H1 (cell line): Measurements from ENCODE around the gene TTC34. TPM values are rescaled to one million over a fixed set of nuclear protein-coding genes. Genes with fewer than 3 reads are reported as not detected.

Source experiments
- CTCF ChIA-PET: fragments of 300-600 bp; sonication (Branson Sonifier 250); formaldehyde crosslinking; loops from one replicate; lab custom pipeline; 2021; ENCODE audit not compliant: partially characterized antibody; lab: Charles Lee
- POLR2A ChIA-PET: fragments of 300-600 bp; sonication (Branson Sonifier 250); formaldehyde crosslinking; loops from one replicate; lab custom pipeline; 2021; ENCODE audit warnings: inconsistent platforms; ENCODE audit not compliant: partially characterized antibody; lab: Charles Lee
- DNase-seq, 2 experiments: peaks; one replicate each; pipeline versions ENCODE4 v3.0.0 to v3.0.0-alpha.2; 2010 to 2022; ENCODE audit warnings: low spot score in 2 of 2, low read depth in 1 of 2, mixed read lengths in 1 of 2
- FAIRE-seq: peaks from 2 replicates; lab custom pipeline; 2011; peaks lifted over from hg19 to GRCh38; lab: Jason Lieb, UNC
- H2AFZ ChIP-seq: 2 replicates; pipeline ENCODE4 v1.8.1; 2012; ENCODE audit warnings: low read length, inconsistent platforms
- H2AK5ac ChIP-seq: 2 replicates; pipeline ENCODE4 v1.6.1; 2013; ENCODE audit warnings: low read depth, low read length
- H2BK120ac ChIP-seq: replicated peaks from 2 replicates; pipeline ENCODE3; 2013; ENCODE audit warnings: low read depth, low read length, inconsistent platforms
- H2BK12ac ChIP-seq: 2 replicates; pipeline ENCODE4 v1.6.1; 2013; ENCODE audit warnings: low read depth, low read length
- H2BK15ac ChIP-seq: 2 replicates; pipeline ENCODE4 v1.6.1; 2013; ENCODE audit warnings: low read length
- H2BK20ac ChIP-seq: 2 replicates; pipeline ENCODE4 v1.6.1; 2013; ENCODE audit warnings: low read length
- H2BK5ac ChIP-seq: 2 replicates; pipeline ENCODE4 v1.6.1; 2013; ENCODE audit warnings: low read depth, low read length
- H3K14ac ChIP-seq: 2 replicates; pipeline ENCODE4 v1.6.1; 2013; ENCODE audit warnings: inconsistent platforms; ENCODE audit not compliant: insufficient read length
- H3K18ac ChIP-seq: 2 replicates; pipeline ENCODE4 v1.6.1; 2013; ENCODE audit warnings: low read length; ENCODE audit errors: extremely low read depth
- H3K23ac ChIP-seq: 2 replicates; pipeline ENCODE4 v1.6.1; 2013; ENCODE audit warnings: inconsistent platforms; ENCODE audit not compliant: insufficient read length
- H3K23me2 ChIP-seq: 2 replicates; pipeline ENCODE4 v1.6.1; 2013; ENCODE audit warnings: low read depth, low read length
- H3K27ac ChIP-seq: 2 replicates; pipeline ENCODE4 v1.6.1; 2011; ENCODE audit warnings: low read depth, low read length, inconsistent platforms
- H3K27me3 ChIP-seq, 4 experiments: replicated peaks in 1 of 4; 1 replicate in 1 of 4; 2 replicates in 3 of 4; pipeline versions ENCODE4 v1.6.1 to v1.8.1; 2011 to 2013; ENCODE audit warnings: low read length in 3 of 4, mild to moderate bottlenecking in 3 of 4, inconsistent platforms in 2 of 4, mixed read lengths in 2 of 4, moderate library complexity in 1 of 4; ENCODE audit not compliant: control insufficient read depth in 3 of 4, insufficient read depth in 3 of 4; ENCODE audit errors: extremely low read depth in 1 of 4
- H3K36me3 ChIP-seq, 4 experiments: 2 replicates each; pipeline versions ENCODE4 v1.6.1 to v1.8.1; 2011 to 2013; ENCODE audit warnings: mild to moderate bottlenecking in 4 of 4, low read length in 3 of 4, moderate library complexity in 2 of 4, control low read depth in 1 of 4, inconsistent platforms in 1 of 4; ENCODE audit not compliant: insufficient read depth in 4 of 4, control insufficient read depth in 2 of 4
- H3K4ac ChIP-seq: replicated peaks from 2 replicates; pipeline ENCODE3; 2013; ENCODE audit warnings: low read length, low read depth, mixed read lengths, inconsistent platforms; ENCODE audit not compliant: insufficient read length
- H3K4me1 ChIP-seq, 4 experiments: replicated peaks in 1 of 4; 1 replicate in 1 of 4; 2 replicates in 3 of 4; pipeline versions ENCODE4 v1.6.1 to v1.8.1; 2011 to 2013; ENCODE audit warnings: low read length in 3 of 4, inconsistent platforms in 2 of 4, mixed read lengths in 1 of 4; ENCODE audit not compliant: insufficient read depth in 4 of 4, control insufficient read depth in 3 of 4
- H3K4me2 ChIP-seq, 2 experiments: 2 replicates each; pipeline versions ENCODE4 v1.6.1 to v1.8.1; 2011 to 2013; ENCODE audit warnings: low read depth in 2 of 2, low read length in 2 of 2, control low read depth in 1 of 2, inconsistent platforms in 1 of 2, mild to moderate bottlenecking in 1 of 2; ENCODE audit not compliant: insufficient read depth in 1 of 2
- H3K4me3 ChIP-seq, 4 experiments: fragments of 200-600, 300-600 bp in 1 of 4; sonication (generic), shearing (Covaris generic), sonication (Bioruptor Twin) in 1 of 4; 2 replicates each; pipeline versions ENCODE4 v1.5.1 to v1.8.1; 2011 to 2016; ENCODE audit warnings: low read length in 4 of 4, low read depth in 3 of 4, control low read depth in 2 of 4, inconsistent platforms in 2 of 4, mild to moderate bottlenecking in 2 of 4, mixed read lengths in 1 of 4, moderate library complexity in 1 of 4; ENCODE audit not compliant: insufficient read depth in 2 of 4; ENCODE audit errors: extremely low read depth in 1 of 4
- H3K56ac ChIP-seq: replicated peaks from 2 replicates; pipeline ENCODE3; 2013; ENCODE audit warnings: low read depth, mild to moderate bottlenecking, mixed read lengths, low read length, inconsistent platforms; ENCODE audit not compliant: insufficient read length
- H3K79me1 ChIP-seq: 2 replicates; pipeline ENCODE4 v1.6.1; 2013; ENCODE audit warnings: low read depth, low read length, control low read depth
- H3K79me2 ChIP-seq, 2 experiments: 2 replicates each; pipeline versions ENCODE4 v1.6.1 to v1.8.1; 2012 to 2013; ENCODE audit warnings: low read length in 2 of 2, mild to moderate bottlenecking in 2 of 2, inconsistent platforms in 1 of 2; ENCODE audit not compliant: insufficient read depth in 2 of 2, control insufficient read depth in 1 of 2
- H3K9ac ChIP-seq, 4 experiments: replicated peaks in 1 of 4; 1 replicate in 1 of 4; 2 replicates in 3 of 4; pipeline versions ENCODE4 v1.6.1 to v1.8.1; 2011 to 2013; ENCODE audit warnings: low read depth in 3 of 4, low read length in 3 of 4, control low read depth in 2 of 4, mild to moderate bottlenecking in 2 of 4, moderate library complexity in 2 of 4, inconsistent platforms in 1 of 4; ENCODE audit errors: extremely low read depth in 1 of 4
- H3K9me3 ChIP-seq, 2 experiments: 2 replicates each; pipeline versions ENCODE4 v1.6.1 to v1.8.1; 2012 to 2013; ENCODE audit warnings: mild to moderate bottlenecking in 2 of 2, moderate library complexity in 2 of 2, control low read depth in 1 of 2, inconsistent platforms in 1 of 2, low read depth in 1 of 2, low read length in 1 of 2, mixed read lengths in 1 of 2; ENCODE audit not compliant: insufficient read depth in 2 of 2
- H4K20me1 ChIP-seq, 2 experiments: replicated peaks in 1 of 2; 2 replicates each; pipeline versions ENCODE3 to v1.8.1; 2011 to 2013; ENCODE audit warnings: inconsistent platforms in 2 of 2, low read length in 2 of 2, mild to moderate bottlenecking in 1 of 2; ENCODE audit not compliant: insufficient read depth in 2 of 2, control insufficient read depth in 1 of 2
- H4K5ac ChIP-seq: 2 replicates; pipeline ENCODE4 v1.6.1; 2013; ENCODE audit warnings: low read length, low read depth, mixed read lengths, inconsistent platforms; ENCODE audit not compliant: insufficient read length
- H4K8ac ChIP-seq: 2 replicates; pipeline ENCODE4 v1.8.0; 2013; ENCODE audit warnings: mild to moderate bottlenecking, moderate library complexity, low read length, inconsistent platforms; ENCODE audit not compliant: insufficient read depth; ENCODE audit errors: extremely low read depth
- H4K91ac ChIP-seq: replicated peaks from 2 replicates; pipeline ENCODE3; 2013; ENCODE audit warnings: low read length, mixed read lengths, inconsistent platforms; ENCODE audit not compliant: insufficient read length
- CTCF ChIP-seq, 3 experiments: IDR thresholded peaks; 1 replicate in 2 of 3; 2 replicates in 1 of 3; pipeline versions ENCODE4 v1.5.1 to v1.6.1; 2011; ENCODE audit warnings: low read length in 3 of 3, mild to moderate bottlenecking in 3 of 3, inconsistent platforms in 2 of 3, low read depth in 1 of 3, moderate library complexity in 1 of 3; ENCODE audit not compliant: insufficient read depth in 1 of 3; ENCODE audit errors: control extremely low read depth in 1 of 3
- SP4 ChIP-seq: IDR thresholded peaks from 2 replicates; pipeline ENCODE4 v1.6.1; 2012; ENCODE audit warnings: low read length, inconsistent platforms
- polyA plus RNA-seq, 7 experiments: library from polyadenylated mRNA; depleted of rRNA in 3 of 7; stranded (reverse) in 5 of 7; unstranded in 2 of 7; fragments of >200 nt in 5 of 7; fragments of 200-250 nt in 2 of 7; gene quantifications; 1 replicate in 5 of 7; 2 replicates in 1 of 7; 4 replicates in 1 of 7; pipeline versions ENCODE4 v1.2.1 to v1.2.3, GENCODE V29; 2011 to 2013; ENCODE audit warnings: missing spikeins in 2 of 7, mixed read lengths in 2 of 7
- total RNA-seq: library from RNA; stranded (reverse); fragmentation: NEBNext Ultra II Directional; extraction: Animal tissue kit (Norgen Biotek cat#: 25700); gene quantifications from 2 replicates; pipeline ENCODE4 v1.2.1, GENCODE V29; 2021
- TF ChIP-seq, protein P1 (sequence below): IDR thresholded peaks from 2 replicates; pipeline ENCODE4 v1.6.1; 2012; ENCODE audit warnings: low read length, inconsistent platforms

TTC34 gene
- total and polyA plus RNA-seq, 2 of the 8 experiments (the other 6 are each of a cell fraction or from before 2014, with no cell fraction given): 0.23 to 0.50 TPM

- H3K56ac ChIP-seq: no peak overlapping the region
- H3K36me3 ChIP-seq: no peaks in the 10 kb centered on the region
- no peak overlapping the region for H3K23ac ChIP-seq
- ChIA-PET CTCF (no interaction called here), POLR2A (no interaction called here)
- H3K9ac ChIP-seq: no peak overlapping the region
- no peaks in the 10 kb centered on the region for H3K27me3 ChIP-seq
- peaks cover 78 to 96% of the 10 kb centered on the region in 2 experiments for H3K9me3 ChIP-seq
- no peaks in the 10 kb centered on the region for H3K23me2 ChIP-seq
- H3K4me1 ChIP-seq: no peaks in the 10 kb centered on the region
- DNase-seq: no peak
- no peak overlapping the region for H2AK5ac ChIP-seq
- H3K4me2 ChIP-seq: no peak overlapping the region
- H2AFZ ChIP-seq: no peak overlapping the region
- no peak overlapping the region for H2BK15ac ChIP-seq
- H3K18ac ChIP-seq: no peak overlapping the region
- no peak overlapping the region for H4K5ac ChIP-seq
- no peak overlapping the region for H3K14ac ChIP-seq
- no peak for FAIRE-seq
- H3K4ac ChIP-seq: no peak overlapping the region
- H3K79me2 ChIP-seq: no peaks in the 10 kb centered on the region
- H3K27ac ChIP-seq: no peak overlapping the region
- no peak overlapping the region for H3K4me3 ChIP-seq
- no peak overlapping the region for H4K8ac ChIP-seq
- H3K79me1 ChIP-seq: no peaks in the 10 kb centered on the region
- H2BK12ac ChIP-seq: no peak overlapping the region
- no peak overlapping the region for H2BK5ac ChIP-seq
- no peak overlapping the region for H4K91ac ChIP-seq
- no peak overlapping the region for H2BK20ac ChIP-seq
- TF ChIP-seq, protein P1, sequence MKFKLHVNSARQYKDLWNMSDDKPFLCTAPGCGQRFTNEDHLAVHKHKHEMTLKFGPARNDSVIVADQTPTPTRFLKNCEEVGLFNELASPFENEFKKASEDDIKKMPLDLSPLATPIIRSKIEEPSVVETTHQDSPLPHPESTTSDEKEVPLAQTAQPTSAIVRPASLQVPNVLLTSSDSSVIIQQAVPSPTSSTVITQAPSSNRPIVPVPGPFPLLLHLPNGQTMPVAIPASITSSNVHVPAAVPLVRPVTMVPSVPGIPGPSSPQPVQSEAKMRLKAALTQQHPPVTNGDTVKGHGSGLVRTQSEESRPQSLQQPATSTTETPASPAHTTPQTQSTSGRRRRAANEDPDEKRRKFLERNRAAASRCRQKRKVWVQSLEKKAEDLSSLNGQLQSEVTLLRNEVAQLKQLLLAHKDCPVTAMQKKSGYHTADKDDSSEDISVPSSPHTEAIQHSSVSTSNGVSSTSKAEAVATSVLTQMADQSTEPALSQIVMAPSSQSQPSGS: no peak
- TF ChIP-seq CTCF (IDR thresholded peaks at IDR 0.05; ENCODE audit: control extremely low read depth in 1 of 3, insufficient read depth in 1 of 3, low read depth in 1 of 3, low read length in 3 of 3) (no peak), SP4 (no peak)
- H4K20me1 ChIP-seq: no peaks in the 10 kb centered on the region
- H2BK120ac ChIP-seq: no peak overlapping the region
Observed at GRCh38 chr1:2824999-2825398, 23.5 kb upstream of the TTC34 start.
